Smooth muscle cell (in vitro differentiated cells): ENCODE data around the gene SAMD4A. TPM values are rescaled to one million over a fixed set of nuclear protein-coding genes. Genes with fewer than 3 reads are reported as not detected.

ENCODE experiments used
- DNase-seq: peaks from one replicate; lab custom pipeline; 2025; ENCODE audit not compliant: unreplicated experiment; lab: John Stamatoyannopoulos, UW
- H2AFZ ChIP-seq: fragments of 200-600 bp; sonication (generic); 2 replicates; pipeline ENCODE4 v1.6.0; 2016; ENCODE audit warnings: antibody characterized with exemption, low read depth, mild to moderate bottlenecking
- H3F3A ChIP-seq: fragments of 200-600 bp; sonication (generic); 2 replicates; pipeline ENCODE4 v1.6.0; 2017; ENCODE audit warnings: antibody characterized with exemption, low read depth
- H3K27ac ChIP-seq: fragments of 200-600 bp; sonication (generic); 2 replicates; pipeline ENCODE4 v1.5.1; 2016; ENCODE audit warnings: low read depth, mild to moderate bottlenecking
- H3K27me3 ChIP-seq: fragments of 200-600 bp; sonication (generic); 2 replicates; pipeline ENCODE4 v1.6.1; 2016; ENCODE audit warnings: low read depth, mild to moderate bottlenecking
- H3K36me3 ChIP-seq: fragments of 200-600 bp; sonication (generic); 2 replicates; pipeline ENCODE4 v1.5.1; 2016; ENCODE audit warnings: low read depth
- H3K4me1 ChIP-seq: fragments of 200-600 bp; sonication (generic); 2 replicates; pipeline ENCODE4 v1.5.1; 2016; ENCODE audit warnings: low read depth
- H3K4me2 ChIP-seq: fragments of 200-600 bp; sonication (generic); 2 replicates; pipeline ENCODE4 v1.6.0; 2016; ENCODE audit warnings: mild to moderate bottlenecking
- H3K4me3 ChIP-seq: fragments of 200-600 bp; sonication (generic); 2 replicates; pipeline ENCODE4 v1.5.1; 2016; ENCODE audit warnings: mild to moderate bottlenecking
- H3K79me2 ChIP-seq: fragments of 200-600 bp; sonication (generic); 2 replicates; pipeline ENCODE4 v1.6.0; 2016; ENCODE audit warnings: low read depth, mild to moderate bottlenecking
- H3K9ac ChIP-seq: fragments of 200-600 bp; sonication (generic); 2 replicates; pipeline ENCODE4 v1.6.0; 2016; ENCODE audit warnings: low read depth
- H3K9me3 ChIP-seq: fragments of 200-600 bp; sonication (generic); replicated peaks from 2 replicates; pipeline ENCODE4 v1.5.1; 2016; ENCODE audit warnings: low read depth
- H4K20me1 ChIP-seq: fragments of 200-600 bp; sonication (generic); 2 replicates; pipeline ENCODE4 v1.6.0; 2016; ENCODE audit warnings: low read depth
- CTCF ChIP-seq: fragments of 200-600 bp; sonication (generic); IDR thresholded peaks from 2 replicates; pipeline ENCODE4 v1.5.1; 2017; ENCODE audit warnings: borderline replicate concordance, mild to moderate bottlenecking, antibody characterized with exemption; ENCODE audit not compliant: insufficient read depth, poor library complexity, severe bottlenecking
- whole genome bisulfite sequencing: methylation state at CpG from one replicate; pipeline ENCODE4 v1.1.7; 2016; ENCODE audit warnings: low lambda C conversion rate; 5-methylcytosine and 5-hydroxymethylcytosine counted together
- polyA plus RNA-seq: library from polyadenylated mRNA; unstranded; fragments of >200 nt; fragmentation: Nextera tagmentation; extraction: Ambion mirVana; gene quantifications from 2 replicates; pipeline ENCODE4 v1.2.1, GENCODE V29; 2016
- total RNA-seq: library from RNA; depleted of rRNA; stranded (reverse); fragments of >200 nt; gene quantifications from 2 replicates; pipeline ENCODE4 v1.2.3, GENCODE V29; 2014

The SAMD4A gene
- total and polyA plus RNA-seq, 2 experiments from 2014 or later, result 9.2 to 36.7 TPM

DNA sequence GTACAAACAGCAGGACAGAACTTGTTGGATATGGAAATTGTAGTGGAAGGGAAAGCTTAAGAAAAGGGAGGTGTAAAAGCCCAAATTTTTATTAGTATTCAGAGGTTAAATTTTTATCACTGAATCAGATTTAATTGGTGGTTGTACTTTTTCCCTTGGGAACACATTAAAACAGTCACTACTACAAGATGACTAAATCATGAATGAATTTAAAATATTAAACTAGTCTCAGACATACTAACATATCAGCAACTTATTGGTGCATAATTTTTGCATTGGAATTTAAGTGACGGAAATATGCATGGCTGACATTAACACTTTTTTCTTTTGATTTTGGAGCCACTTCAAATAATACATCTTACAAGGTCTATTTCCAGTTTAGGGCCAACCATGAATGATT, 27.6 kb downstream of the SAMD4A start:
- peaks cover 26% of the 10 kb centered on the region for H3F3A ChIP-seq
- WGBS, result 100% methylated on average over 1 of the region's 1 CpG
- no peak for DNase-seq
- peaks cover 90% of the 10 kb centered on the region for H3K79me2 ChIP-seq
- peak overlapping the region; percentile 72 for H3K4me2 ChIP-seq
- no peaks in the 10 kb centered on the region for H3K9me3 ChIP-seq
- H2AFZ ChIP-seq, result no peak overlapping the region
- peak overlapping the region; percentile 59 for H3K27ac ChIP-seq
- H3K27me3 ChIP-seq, result no peaks in the 10 kb centered on the region
- H4K20me1 ChIP-seq, result peaks cover 34% of the 10 kb centered on the region
- no peak for TF ChIP-seq CTCF
- H3K36me3 ChIP-seq, result no peaks in the 10 kb centered on the region
- peaks cover 12% of the 10 kb centered on the region for H3K4me1 ChIP-seq
- H3K9ac ChIP-seq, result no peak overlapping the region
- H3K4me3 ChIP-seq, result no peak overlapping the region

DNA sequence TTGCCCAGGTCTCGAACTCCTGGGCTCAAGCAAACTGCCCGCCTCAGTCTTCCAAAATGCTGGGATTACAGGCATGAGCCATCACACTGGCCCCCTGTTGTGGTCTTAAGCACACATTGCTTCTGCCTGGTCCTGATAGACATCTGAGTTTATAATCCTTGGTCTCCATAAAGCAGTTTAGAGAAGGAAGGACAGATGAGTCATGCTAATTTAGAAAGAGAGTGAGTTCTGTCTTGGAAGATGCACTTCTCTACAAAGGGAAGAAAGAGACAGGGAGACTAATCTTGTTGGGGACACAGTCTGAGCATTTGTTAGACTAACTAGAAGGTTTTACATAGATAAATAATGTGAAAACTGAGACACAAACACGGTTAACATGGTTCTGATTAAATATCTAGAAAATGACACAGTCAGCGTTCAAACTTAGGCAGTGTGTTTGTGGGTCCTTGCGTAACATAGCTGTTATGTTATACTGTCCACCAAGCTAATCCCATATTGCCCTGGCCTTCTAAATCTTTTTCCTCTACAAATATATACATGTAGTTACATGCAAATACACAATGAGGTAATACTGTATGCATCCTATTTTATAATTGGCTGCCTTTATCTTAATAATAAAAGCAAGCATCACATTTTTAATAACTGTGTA, 31.0 kb downstream of the SAMD4A start:
- no peak for TF ChIP-seq CTCF
- H3K36me3 ChIP-seq, result no peaks in the 10 kb centered on the region
- no peak overlapping the region for H3K9ac ChIP-seq
- H3K27ac ChIP-seq, result peak overlapping the region; percentile 97
- no peak overlapping the region for H3K4me3 ChIP-seq
- H3K4me2 ChIP-seq, result peak overlapping the region; percentile 5
- no peak for DNase-seq
- 11% methylated on average over 5 of the region's 5 CpGs for WGBS
- no peaks in the 10 kb centered on the region for H3K9me3 ChIP-seq
- peaks cover 47% of the 10 kb centered on the region for H3F3A ChIP-seq
- H2AFZ ChIP-seq, result no peak overlapping the region
- peaks cover 59% of the 10 kb centered on the region for H3K79me2 ChIP-seq
- no peaks in the 10 kb centered on the region for H3K27me3 ChIP-seq
- H4K20me1 ChIP-seq, result peaks cover 11% of the 10 kb centered on the region
- peaks cover 20% of the 10 kb centered on the region for H3K4me1 ChIP-seq

DNA sequence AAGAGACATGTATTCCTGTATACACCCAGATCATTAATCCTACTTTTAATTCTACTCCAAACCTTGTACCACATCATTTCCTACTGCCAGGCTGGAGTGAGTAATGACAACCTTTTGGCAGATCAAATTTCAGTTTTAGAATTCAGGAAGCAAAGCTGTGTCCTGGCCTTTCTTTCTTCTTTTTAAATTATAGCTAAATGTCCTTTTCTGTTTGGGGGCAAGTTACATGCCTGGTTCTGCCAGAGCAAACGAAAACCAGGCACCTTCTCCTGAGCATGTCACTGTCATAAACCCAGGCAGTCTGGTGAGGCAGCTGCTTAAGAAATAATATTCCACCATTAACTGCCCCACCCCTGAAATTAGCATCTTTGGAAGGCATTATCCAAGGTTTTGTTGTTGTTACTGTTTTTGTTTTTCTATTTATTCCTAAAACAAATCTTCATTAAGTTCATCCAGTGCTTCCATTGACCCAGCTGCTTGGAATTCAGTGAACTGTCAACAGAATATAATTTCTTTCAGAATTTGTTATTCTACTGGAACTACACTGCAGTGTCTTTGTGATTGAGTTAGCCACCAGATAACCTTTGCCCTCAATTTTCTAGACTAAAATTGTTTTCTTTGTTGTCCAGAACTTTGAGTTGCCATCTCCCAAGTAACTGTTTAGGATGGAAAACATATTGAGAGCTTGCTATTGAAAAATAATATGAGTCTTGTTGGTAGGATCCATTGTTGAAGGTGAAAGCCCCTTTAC, 33.2 kb downstream of the SAMD4A start:
- Histone ChIP-seq H3F3A (peaks cover 49% of the 10 kb centered on the region), H4K20me1 (no peaks in the 10 kb centered on the region), H3K79me2 (peaks cover 59% of the 10 kb centered on the region), H3K4me2 (peak overlapping the region; percentile 67), H3K27ac (peak overlapping the region; percentile 97), H2AFZ (no peak overlapping the region), H3K4me1 (peaks cover 8% of the 10 kb centered on the region), H3K4me3 (no peak overlapping the region), H3K36me3 (no peaks in the 10 kb centered on the region), H3K9me3 (no peaks in the 10 kb centered on the region), H3K27me3 (no peaks in the 10 kb centered on the region), H3K9ac (peak overlapping the region; percentile 35)
- no peak for DNase-seq
- no peak for TF ChIP-seq CTCF
- WGBS, result 15% methylated on average over 1 of the region's 1 CpG
